Transverse colon (tissue), 4 donors: Measurements from ENCODE around the gene ARL15. TPM values are rescaled to one million over a fixed set of nuclear protein-coding genes. Genes with fewer than 3 reads are reported as not detected.

Experiments
- DNase-seq: peaks from one replicate; pipeline ENCODE4 v3.0.0-alpha.2; 2019
- H3K27ac ChIP-seq, 4 donors: fragments of 200-600 bp; sonication (generic); 2 replicates each; pipeline ENCODE4 v1.5.1; 2016 to 2018; ENCODE audit warnings: inconsistent platforms in 4 of 4
- H3K27me3 ChIP-seq: fragments of 200-600 bp; sonication (generic); 2 replicates; pipeline ENCODE4 v1.5.1; 2017; ENCODE audit warnings: inconsistent platforms
- H3K36me3 ChIP-seq, 4 donors: fragments of 200-600 bp; sonication (generic); 2 replicates each; pipeline ENCODE4 v1.5.1; 2017 to 2019; ENCODE audit warnings: inconsistent platforms in 4 of 4
- H3K4me1 ChIP-seq, 4 donors: fragments of 200-600 bp; sonication (generic); 2 replicates each; pipeline ENCODE4 v1.5.1; 2017 to 2020; ENCODE audit warnings: inconsistent platforms in 4 of 4
- H3K4me3 ChIP-seq, 4 donors: fragments of 200-600 bp; sonication (generic); 1 replicate in 1 of 4; 2 replicates in 3 of 4; pipeline versions ENCODE4 v1.5.1 to v1.6.1; 2017 to 2019; ENCODE audit warnings: inconsistent platforms in 4 of 4
- H3K9me3 ChIP-seq, 2 donors: fragments of 200-600 bp; sonication (generic); 2 replicates each; pipeline ENCODE4 v1.5.1; 2017 to 2019; ENCODE audit warnings: inconsistent platforms in 2 of 2
- CTCF ChIP-seq, 5 experiments: fragments of 200-600 bp in 3 of 5; fragments of 450-650 bp in 2 of 5; sonication (generic) in 3 of 5; IDR thresholded peaks; 1 replicate in 2 of 5; 2 replicates in 3 of 5; pipeline ENCODE4 v1.5.1; 2016 to 2017; ENCODE audit warnings: antibody characterized with exemption in 5 of 5, inconsistent platforms in 3 of 5, mild to moderate bottlenecking in 2 of 5, moderate library complexity in 1 of 5
- EP300 ChIP-seq: sonication (generic); formaldehyde crosslinking; IDR thresholded peaks from one replicate; pipeline ENCODE4 v1.6.1; 2017; ENCODE audit warnings: antibody characterized with exemption, low read depth
- POLR2A ChIP-seq: fragments of 450-650 bp; IDR thresholded peaks from one replicate; pipeline ENCODE4 v1.6.1; 2016; ENCODE audit warnings: antibody characterized with exemption, mild to moderate bottlenecking, moderate library complexity
- POLR2AphosphoS5 ChIP-seq, 3 donors: sonication (generic); formaldehyde crosslinking; IDR thresholded peaks; one replicate each; pipeline ENCODE4 v1.6.1; 2016; ENCODE audit warnings: antibody characterized with exemption in 3 of 3
- WGBS, 2 donors: methylation state at CpG; one replicate each; pipeline ENCODE4 v1.1.5; 2018; ENCODE audit warnings: low coverage in 1 of 2; 5-methylcytosine and 5-hydroxymethylcytosine counted together
- in situ Hi-C, 4 donors: fragments of 200-750 bp; cut with MboI; loops; one replicate each; pipeline versions ENCODE4 v1.15.0 to v1.15.1; 2017; ENCODE audit warnings: low sequenced_read_pairs in 3 of 4, low pct_ligation_motif_present in 1 of 4, low pct_unique_long_range_greater_than_20kb in 1 of 4
- intact Hi-C: fragments of 100-400 bp; cut with DNase I; formaldehyde crosslinking; loops from one replicate; pipeline ENCODE4 v1.15.1; 2023; ENCODE audit warnings: low total_unique reads
- total RNA-seq, 4 donors: library from RNA; depleted of rRNA; stranded (reverse); fragments of >200 nt; gene quantifications; one replicate each; pipeline ENCODE4 v1.1.0, GENCODE V29; 2016

The ARL15 gene
- total RNA-seq, 4 donors from 2014 or later: 9.0 to 57.1 (median 27.7) TPM

- in situ Hi-C loops: no loop called here
- H3K27me3 ChIP-seq: no peaks in the 10 kb centered on the region
- no peak overlapping the region for H3K4me3 ChIP-seq
- H3K27ac ChIP-seq: no peak overlapping the region
- no peaks in the 10 kb centered on the region for H3K9me3 ChIP-seq
- intact Hi-C loops: no loop called here
- DNase-seq: no peak
- H3K36me3 ChIP-seq: no peaks in the 10 kb centered on the region
- no peak for TF ChIP-seq CTCF (IDR thresholded peaks at IDR 0.05)
- TF ChIP-seq EP300: no peak
- no peak for TF ChIP-seq POLR2AphosphoS5 (IDR thresholded peaks at IDR 0.05)
- no peak for TF ChIP-seq POLR2A
- H3K4me1 ChIP-seq: peaks cover 0 to 13% (median 0%) of the 10 kb centered on the region in 4 donors
- WGBS, 2 donors: 95 to 97% methylated on average over 3 to 6 of the region's 6 CpGs
These were observed 382.6 kb downstream of the ARL15 start for GRCh38 chr5:53927668-53928247.

GRCh38 chr5:53926026-53926425 is 384.3 kb downstream of the ARL15 start:
- H3K27ac ChIP-seq: no peak overlapping the region
- 91 to 99% methylated on average over 4 of the region's 4 CpGs for WGBS, 2 donors
- H3K4me3 ChIP-seq: no peak overlapping the region
- H3K4me1 ChIP-seq: peaks cover 0 to 13% (median 0%) of the 10 kb centered on the region in 4 donors
- H3K27me3 ChIP-seq: no peaks in the 10 kb centered on the region
- in situ Hi-C loops: no loop called here
- H3K36me3 ChIP-seq: no peaks in the 10 kb centered on the region
- intact Hi-C loops: no loop called here
- TF ChIP-seq POLR2A: no peak
- no peak for TF ChIP-seq CTCF (IDR thresholded peaks at IDR 0.05)
- no peak for TF ChIP-seq POLR2AphosphoS5 (IDR thresholded peaks at IDR 0.05)
- no peak for TF ChIP-seq EP300
- H3K9me3 ChIP-seq: no peaks in the 10 kb centered on the region
- no peak for DNase-seq

- TF ChIP-seq EP300 (no peak), POLR2AphosphoS5 (IDR thresholded peaks at IDR 0.05) (no peak), POLR2A (no peak), CTCF (IDR thresholded peaks at IDR 0.05) (no peak)
- Histone ChIP-seq H3K4me1 (peaks cover 0 to 13% (median 0%) of the 10 kb centered on the region in 4 donors), H3K36me3 (no peaks in the 10 kb centered on the region), H3K9me3 (no peaks in the 10 kb centered on the region), H3K4me3 (no peak overlapping the region), H3K27me3 (no peaks in the 10 kb centered on the region), H3K27ac (no peak overlapping the region)
- in situ Hi-C loops (no loop called here), intact Hi-C loops (no loop called here)
- no peak for DNase-seq
- WGBS, 2 donors: 37 to 50% methylated on average over 2 of the region's 2 CpGs
These were observed 386.0 kb downstream of the ARL15 start for GRCh38 chr5:53924392-53924791.

GRCh38 chr5:53923961-53924360 is 386.4 kb downstream of the ARL15 start:
- no peak for TF ChIP-seq EP300
- no peak for TF ChIP-seq POLR2A
- TF ChIP-seq CTCF (IDR thresholded peaks at IDR 0.05): no peak
- peak in 2 of 3 donors; percentile 36 to 55 for TF ChIP-seq POLR2AphosphoS5 (IDR thresholded peaks at IDR 0.05)
- intact Hi-C loops: no loop called here
- DNase-seq: no peak
- Histone ChIP-seq H3K27me3 (no peaks in the 10 kb centered on the region), H3K4me1 (peaks cover 0 to 13% (median 0%) of the 10 kb centered on the region in 4 donors), H3K36me3 (no peaks in the 10 kb centered on the region), H3K4me3 (no peak overlapping the region), H3K27ac (no peak overlapping the region), H3K9me3 (no peaks in the 10 kb centered on the region)
- WGBS, 2 donors: 70 to 73% methylated on average over 3 to 6 of the region's 6 CpGs
- in situ Hi-C loops: no loop called here
